ENCODE measurements around the gene SCLY. TPM values are rescaled to one million over a fixed set of nuclear protein-coding genes. Genes with fewer than 3 reads are reported as not detected.
A peak's percentile ranks its signal among the peaks of the same experiment; 100 is the strongest.
"Not testable (repeated sequence)": the region's sequence is repeated elsewhere in the genome, so short reads cannot be mapped to it uniquely, and the experiment has no call there.

SCLY gene
- total RNA-seq, 2 donors from 2014 or later = 18.5 to 32.4 TPM

DNA sequence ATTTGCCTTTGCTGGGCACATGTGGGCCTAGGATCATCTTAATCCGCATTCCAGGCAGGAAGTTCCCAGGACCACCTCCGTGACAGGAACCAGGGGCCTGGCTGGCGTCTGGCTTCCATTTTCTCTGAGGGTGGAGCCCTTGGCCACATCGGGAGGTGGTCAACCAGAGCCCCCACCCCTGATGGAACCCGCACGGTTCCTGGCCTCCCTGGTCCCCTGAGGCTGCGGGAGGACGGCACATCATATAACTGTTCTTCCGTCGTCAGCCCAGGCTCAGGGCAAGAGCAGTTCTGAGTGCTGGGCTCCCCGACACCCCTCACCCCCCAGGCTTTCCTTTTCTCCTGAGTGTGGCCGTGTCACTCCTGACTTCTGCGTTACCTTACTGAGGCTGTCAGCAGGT, 52.8 kb downstream of the SCLY start:
- DNase-seq = peak in 1 of 4 donors; percentile 3
- no peak for ATAC-seq
- 96% methylated on average over 13 of the region's 13 CpGs for WGBS, 2 donors
- Histone ChIP-seq H3K4me1 (peaks cover 24% of the 10 kb centered on the region), H3K27ac (no peak overlapping the region), H3K9me3 (no peaks in the 10 kb centered on the region), H3K36me3 (replicated peaks in 1 of 2; ENCODE audit: insufficient read depth in 1 of 2, low read depth in 2 of 2) (no peaks in the 10 kb centered on the region), H3K27me3 (no peaks in the 10 kb centered on the region), H3K4me3 (no peak overlapping the region)
- TF ChIP-seq, protein P1, sequence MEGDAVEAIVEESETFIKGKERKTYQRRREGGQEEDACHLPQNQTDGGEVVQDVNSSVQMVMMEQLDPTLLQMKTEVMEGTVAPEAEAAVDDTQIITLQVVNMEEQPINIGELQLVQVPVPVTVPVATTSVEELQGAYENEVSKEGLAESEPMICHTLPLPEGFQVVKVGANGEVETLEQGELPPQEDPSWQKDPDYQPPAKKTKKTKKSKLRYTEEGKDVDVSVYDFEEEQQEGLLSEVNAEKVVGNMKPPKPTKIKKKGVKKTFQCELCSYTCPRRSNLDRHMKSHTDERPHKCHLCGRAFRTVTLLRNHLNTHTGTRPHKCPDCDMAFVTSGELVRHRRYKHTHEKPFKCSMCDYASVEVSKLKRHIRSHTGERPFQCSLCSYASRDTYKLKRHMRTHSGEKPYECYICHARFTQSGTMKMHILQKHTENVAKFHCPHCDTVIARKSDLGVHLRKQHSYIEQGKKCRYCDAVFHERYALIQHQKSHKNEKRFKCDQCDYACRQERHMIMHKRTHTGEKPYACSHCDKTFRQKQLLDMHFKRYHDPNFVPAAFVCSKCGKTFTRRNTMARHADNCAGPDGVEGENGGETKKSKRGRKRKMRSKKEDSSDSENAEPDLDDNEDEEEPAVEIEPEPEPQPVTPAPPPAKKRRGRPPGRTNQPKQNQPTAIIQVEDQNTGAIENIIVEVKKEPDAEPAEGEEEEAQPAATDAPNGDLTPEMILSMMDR (IDR thresholded peaks at IDR 0.05) = no peak
- TF ChIP-seq POLR2A (IDR thresholded peaks at IDR 0.05) = no peak
- intact Hi-C loops (cut with DNase I) = no loop called here

DNA sequence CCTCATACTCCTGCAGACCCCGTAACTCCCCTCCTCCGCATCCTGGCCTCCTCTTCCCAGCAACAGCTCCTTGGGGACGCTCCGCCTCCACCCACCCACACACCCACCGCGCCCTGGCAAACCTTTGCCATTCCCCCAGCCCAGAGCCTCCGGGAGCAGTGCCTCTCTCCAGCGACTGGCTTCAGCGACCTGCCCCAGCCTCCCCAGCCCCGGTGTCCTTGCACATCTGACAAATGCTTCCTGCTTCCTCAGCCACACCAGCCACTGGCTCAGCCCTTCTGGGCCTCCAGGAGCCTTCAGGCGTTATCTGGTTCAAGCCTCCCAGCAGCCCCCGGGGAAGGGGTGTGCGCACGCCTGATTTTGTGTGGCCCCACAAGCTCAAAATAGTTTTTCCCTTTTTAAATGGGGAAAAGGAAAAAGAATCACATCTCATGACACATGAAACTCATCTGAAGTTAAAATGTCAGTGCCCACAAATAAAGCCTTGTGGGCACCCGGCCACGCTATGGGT, 53.6 kb downstream of the SCLY start:
- Histone ChIP-seq H3K4me1 (peaks cover 18% of the 10 kb centered on the region), H3K27ac (peak overlapping the region in 1 of 4 donors; percentile 62), H3K9me3 (no peaks in the 10 kb centered on the region), H3K4me3 (no peak overlapping the region), H3K27me3 (no peaks in the 10 kb centered on the region), H3K36me3 (replicated peaks in 1 of 2; ENCODE audit: insufficient read depth in 1 of 2, low read depth in 2 of 2) (no peaks in the 10 kb centered on the region)
- DNase-seq (no peak), ATAC-seq (no peak)
- WGBS, 2 donors = 77 to 85% methylated on average over 16 of the region's 16 CpGs
- intact Hi-C loops (cut with DNase I) = no loop called here
- TF ChIP-seq POLR2A (IDR thresholded peaks at IDR 0.05) = no peak
- TF ChIP-seq, protein P1 (IDR thresholded peaks at IDR 0.05) = no peak

DNA sequence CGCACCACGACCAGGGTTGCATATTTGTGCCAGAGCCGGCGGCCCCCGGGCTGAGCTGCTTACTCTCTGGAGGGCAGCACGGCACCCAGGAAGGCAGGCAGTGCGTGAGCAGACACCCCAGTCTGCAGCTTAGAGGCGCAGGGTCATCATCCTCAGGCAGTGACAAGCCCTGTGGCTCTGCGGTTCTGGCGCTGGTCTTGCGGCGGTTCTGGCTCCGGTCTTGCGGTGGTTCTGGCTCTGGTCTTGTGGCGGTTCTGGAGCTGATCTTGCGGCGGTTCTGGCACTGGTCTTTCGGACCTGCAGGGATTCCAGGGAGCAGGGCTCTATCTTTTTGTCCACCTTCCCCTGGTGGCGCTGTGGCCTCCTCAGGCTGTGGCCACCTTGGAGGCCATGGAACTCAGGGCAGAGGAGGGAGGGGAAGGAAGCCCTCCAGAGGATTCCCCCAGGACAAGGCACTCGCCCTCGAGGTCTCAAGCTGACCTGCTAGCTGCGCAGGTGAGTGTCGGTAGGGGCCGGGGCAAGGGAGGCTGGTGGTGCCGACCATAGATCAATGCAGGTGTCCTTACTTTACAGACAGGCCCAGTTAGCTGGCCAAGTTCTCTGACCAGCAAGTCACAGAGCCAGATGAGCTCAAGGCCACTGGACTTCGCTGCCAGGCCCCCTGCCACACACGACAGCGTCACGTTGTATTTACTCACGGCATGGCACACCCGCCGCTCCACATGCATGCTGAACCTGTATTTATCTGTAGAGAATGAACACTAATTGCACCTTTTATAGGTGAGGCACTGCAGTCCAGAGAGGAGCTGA, 54.3 kb downstream of the SCLY start:
- intact Hi-C loops (cut with DNase I) = no loop called here
- Histone ChIP-seq H3K27me3 (no peaks in the 10 kb centered on the region), H3K27ac (peak overlapping the region in 2 of 4 donors; percentile 55 to 62), H3K4me1 (peaks cover 23% of the 10 kb centered on the region), H3K36me3 (replicated peaks in 1 of 2; ENCODE audit: insufficient read depth in 1 of 2, low read depth in 2 of 2) (no peaks in the 10 kb centered on the region), H3K9me3 (no peaks in the 10 kb centered on the region), H3K4me3 (no peak overlapping the region)
- ATAC-seq (peak; percentile 79), DNase-seq (peak; percentile 69 to 87 (median 82))
- 58 to 69% methylated on average over 14 to 32 of the region's 32 CpGs for WGBS, 2 donors
- TF ChIP-seq, protein P1 (IDR thresholded peaks at IDR 0.05) = peak in 3 of 7 experiments; percentile 22 to 52 (median 24)
- TF ChIP-seq POLR2A (IDR thresholded peaks at IDR 0.05) = no peak

DNA sequence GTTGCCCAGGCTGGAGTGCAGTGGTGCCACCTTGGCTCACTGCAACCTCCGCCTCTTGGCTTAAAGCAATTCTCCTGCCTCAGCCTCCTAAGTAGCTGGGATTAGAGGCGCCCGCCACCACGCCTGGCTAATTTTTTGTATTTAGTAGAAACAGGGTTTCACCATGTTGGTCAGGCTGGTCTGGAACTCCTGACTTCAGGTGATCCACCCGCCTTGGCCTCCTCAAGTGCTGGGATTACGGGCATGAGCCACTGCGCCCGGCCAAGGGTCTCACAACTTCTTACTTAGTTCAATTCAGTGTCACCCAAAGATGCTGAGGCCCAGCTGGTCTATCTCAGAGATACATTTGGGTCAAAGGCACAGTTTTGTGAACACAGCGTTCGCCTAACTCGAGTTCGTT, 54.9 kb downstream of the SCLY start:
- ATAC-seq; H3K4me3 ChIP-seq; intact Hi-C loops (cut with DNase I); H3K36me3 ChIP-seq (replicated peaks in 1 of 2; ENCODE audit: insufficient read depth in 1 of 2, low read depth in 2 of 2); DNase-seq; H3K9me3 ChIP-seq; H3K27me3 ChIP-seq: not testable (repeated sequence)
- 93 to 97% methylated on average over 12 of the region's 12 CpGs for WGBS, 2 donors
- Histone ChIP-seq H3K27ac (peak overlapping the region in 2 of 4 donors; percentile 55 to 62), H3K4me1 (peaks cover 27% of the 10 kb centered on the region)

DNA sequence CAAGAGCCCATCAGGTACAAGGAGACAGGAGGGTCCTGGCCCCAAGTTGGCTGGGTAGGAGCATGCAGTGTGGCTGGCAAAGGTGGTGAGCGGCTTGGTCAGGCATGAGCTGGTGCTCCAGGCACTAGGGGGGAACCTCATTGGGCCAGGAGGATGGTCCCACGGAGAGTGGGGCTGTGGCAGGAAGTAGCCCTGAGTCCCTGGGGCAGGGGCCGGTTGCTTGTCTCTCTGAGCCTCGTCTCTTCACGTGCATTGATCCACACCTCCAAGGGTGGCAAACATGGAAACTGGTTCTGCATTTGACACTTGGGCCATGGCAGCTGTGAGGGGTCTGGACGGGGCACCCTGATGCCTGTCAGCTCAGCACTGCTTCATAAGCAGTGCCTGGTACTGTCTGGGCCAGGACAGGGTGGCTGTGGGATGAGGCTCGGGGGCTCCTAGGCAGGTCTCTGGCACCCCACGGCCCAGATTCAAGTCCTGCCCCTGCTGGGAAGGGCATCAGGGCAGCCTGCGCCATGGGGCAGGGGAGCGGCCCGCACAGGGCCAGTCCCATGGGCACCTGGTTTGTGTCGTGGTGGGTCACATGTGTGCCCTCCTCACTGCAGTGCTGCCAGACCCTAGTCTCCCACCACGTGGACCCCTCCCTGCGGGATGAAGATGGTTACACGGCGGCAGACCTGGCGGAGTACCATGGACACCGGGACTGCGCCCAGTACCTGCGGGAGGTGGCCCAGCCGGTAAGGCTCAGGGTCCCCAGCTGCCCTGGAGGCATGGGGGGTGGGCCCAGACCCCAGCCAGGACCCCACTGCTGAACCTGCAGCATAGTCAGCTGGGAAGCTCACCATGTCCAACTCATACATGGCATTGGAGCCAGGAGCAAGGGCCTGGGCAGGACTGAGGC, 55.7 kb downstream of the SCLY start:
- intact Hi-C loops (cut with DNase I) = no loop called here
- Histone ChIP-seq H3K27ac (no peak overlapping the region), H3K4me1 (peaks cover 27% of the 10 kb centered on the region), H3K4me3 (no peak overlapping the region), H3K36me3 (replicated peaks in 1 of 2; ENCODE audit: insufficient read depth in 1 of 2, low read depth in 2 of 2) (no peaks in the 10 kb centered on the region), H3K9me3 (no peaks in the 10 kb centered on the region), H3K27me3 (no peaks in the 10 kb centered on the region)
- 87 to 92% methylated on average over 3 to 20 of the region's 21 CpGs for WGBS, 2 donors
- DNase-seq (no peak), ATAC-seq (no peak)
- TF ChIP-seq POLR2A (IDR thresholded peaks at IDR 0.05) = no peak
- TF ChIP-seq, protein P1 (IDR thresholded peaks at IDR 0.05) = no peak
